ENCODE measurements around the gene MEST.
"Not testable (repeated sequence)": the region's sequence is repeated elsewhere in the genome, so short reads cannot be mapped to it uniquely, and the experiment has no call there.

Gene MEST

DNA sequence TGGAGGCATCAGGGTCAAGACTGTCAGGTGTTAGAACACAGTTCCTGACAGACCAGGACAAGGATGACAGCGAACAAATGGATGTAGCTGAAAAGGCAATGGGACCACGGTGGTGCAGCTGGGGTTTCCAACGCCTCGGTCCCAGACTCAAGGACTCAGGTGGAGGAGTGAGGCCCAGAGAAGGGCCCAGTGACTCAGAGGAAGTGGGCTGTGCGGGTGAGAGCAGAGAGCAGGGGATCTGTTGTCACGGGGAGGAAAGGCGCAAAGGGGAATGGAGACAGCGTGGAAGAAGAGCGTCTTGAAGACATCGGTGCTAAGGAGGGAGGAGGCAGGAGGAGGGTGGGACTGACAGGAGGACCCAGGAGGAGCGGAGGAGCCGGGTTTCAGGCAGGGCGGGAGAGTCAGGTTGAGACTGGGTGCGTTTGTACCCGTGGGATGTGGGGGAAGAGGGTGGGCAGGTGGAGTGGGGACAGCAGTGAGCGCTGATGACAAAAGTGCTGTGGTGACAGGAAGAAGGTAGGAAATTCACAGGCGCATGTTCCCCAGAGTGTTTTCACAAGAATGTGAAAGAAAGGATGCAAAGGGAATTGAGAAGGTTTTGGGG lies 36.0 kb downstream of the MEST start:
- not testable (repeated sequence) for DNase-seq

DNA sequence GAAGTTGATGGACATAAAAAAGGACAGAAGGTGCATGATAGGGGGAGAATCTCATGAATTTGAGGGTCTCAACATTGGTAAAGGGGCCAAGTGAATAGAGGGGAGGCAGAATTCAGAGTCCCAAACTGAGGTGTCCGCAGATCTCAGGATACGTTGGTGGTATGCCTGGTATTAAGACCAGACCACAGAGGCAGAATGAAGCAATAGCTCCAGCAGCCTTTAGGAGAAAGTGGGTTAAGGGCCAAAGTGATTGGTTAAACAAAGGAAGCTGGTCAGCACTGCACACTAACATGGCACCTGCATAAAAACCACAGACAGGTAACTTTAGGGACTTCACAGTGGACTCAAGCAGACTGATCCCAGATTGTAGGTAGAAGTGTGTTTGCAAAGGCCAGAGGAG lies 37.5 kb downstream of the MEST start:
- DNase-seq, result no peak

DNA sequence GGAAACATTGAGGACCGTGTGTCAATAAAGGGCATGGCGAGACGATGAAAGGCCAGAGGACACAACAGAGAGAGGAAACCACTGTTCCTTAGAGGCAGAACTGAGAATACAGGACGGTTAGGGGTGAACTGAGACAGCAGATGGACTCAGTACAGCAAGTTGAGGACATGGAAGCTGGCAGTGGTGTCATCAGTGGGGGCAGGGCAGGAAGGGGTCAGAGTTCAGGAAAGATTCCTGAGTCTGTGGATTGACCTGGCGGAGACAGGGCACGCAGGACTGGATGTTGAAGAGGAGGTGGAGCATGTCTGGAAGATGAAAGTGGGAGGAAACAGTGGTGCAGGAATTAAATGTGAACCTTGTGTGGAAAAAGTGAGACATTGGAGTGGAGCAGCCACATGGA lies 46.0 kb downstream of the MEST start:
- DNase-seq, result not testable (repeated sequence)

DNA sequence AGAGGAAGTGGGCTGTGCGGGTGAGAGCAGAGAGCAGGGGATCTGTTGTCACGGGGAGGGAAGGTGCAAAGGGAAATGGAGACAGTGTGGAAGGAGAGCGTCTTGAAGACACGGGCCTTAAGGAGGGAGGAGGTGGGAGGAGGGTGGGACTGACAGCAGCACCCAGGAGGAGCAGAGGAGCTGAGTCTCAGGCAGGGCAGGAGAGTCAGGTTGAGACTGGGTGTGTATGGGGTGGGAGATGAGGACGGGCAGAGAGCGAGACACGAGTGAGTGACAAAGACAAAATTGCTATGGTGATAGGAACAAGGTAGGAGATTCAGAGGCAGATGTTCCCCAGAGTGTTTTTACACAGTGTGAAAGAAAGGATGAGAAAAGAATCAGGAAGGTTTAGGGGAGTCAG lies 49.4 kb downstream of the MEST start:
- not testable (repeated sequence) for DNase-seq

DNA sequence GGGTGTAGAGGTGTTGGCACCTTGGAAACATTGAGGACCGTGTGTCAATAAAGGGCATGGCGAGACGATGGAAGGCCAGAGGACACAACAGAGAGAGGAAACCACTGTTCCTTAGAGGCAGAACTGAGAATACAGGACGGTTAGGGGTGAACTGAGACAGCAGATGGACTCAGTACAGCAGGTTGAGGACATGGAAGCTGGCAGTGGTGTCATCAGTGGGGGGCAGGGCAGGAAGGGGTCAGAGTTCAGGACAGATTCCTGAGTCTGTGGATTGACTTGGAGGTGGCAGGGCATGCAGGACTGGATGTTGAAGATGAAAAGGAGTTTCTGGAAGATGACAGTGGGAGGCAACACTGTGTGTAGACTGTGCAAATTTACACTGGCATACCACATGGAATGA lies 50.4 kb downstream of the MEST start:
- DNase-seq, result not testable (repeated sequence)

DNA sequence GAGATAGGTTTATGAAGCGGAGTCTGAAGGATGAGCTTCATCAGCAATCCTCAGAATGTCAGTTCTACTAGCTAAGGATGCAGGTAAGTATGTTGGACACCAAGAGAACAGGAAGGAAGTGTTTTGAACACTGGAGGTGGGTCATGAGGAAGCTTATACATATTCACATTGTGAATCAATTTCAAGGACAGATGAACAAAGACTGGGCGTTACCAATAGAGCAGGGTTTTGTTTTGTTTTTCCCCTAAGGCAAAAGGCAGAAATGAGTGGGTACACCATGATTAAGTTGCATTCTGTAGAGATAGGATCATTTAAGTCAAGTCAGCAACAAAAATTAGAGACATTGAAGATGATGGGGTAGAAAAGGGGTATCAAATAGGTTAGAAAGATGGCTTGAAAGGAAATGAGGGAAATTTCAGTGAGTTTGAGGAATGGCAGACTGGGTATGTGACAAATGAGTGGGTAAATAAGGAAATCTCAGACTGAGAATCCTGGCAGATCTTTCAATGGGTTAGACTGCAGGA lies 51.7 kb downstream of the MEST start:
- DNase-seq, result no peak

DNA sequence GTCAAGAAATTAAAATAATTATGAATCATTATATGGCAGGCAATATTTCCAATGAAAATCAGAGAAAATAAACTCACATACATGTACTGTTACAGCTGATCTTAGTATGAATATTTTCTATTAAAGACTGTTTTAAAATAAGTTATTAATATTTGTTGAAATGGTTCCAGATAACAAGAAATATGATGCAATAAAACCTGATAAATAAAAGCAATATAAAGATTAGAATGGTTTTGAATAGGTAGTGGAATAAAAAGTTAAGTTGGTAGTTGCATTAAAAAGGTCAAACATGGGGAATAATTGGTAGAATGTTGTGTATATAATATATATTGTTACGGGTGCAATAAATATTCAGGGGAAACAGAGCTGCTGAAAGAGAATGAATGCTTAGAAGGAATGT lies 52.5 kb downstream of the MEST start:
- no peak for DNase-seq

DNA sequence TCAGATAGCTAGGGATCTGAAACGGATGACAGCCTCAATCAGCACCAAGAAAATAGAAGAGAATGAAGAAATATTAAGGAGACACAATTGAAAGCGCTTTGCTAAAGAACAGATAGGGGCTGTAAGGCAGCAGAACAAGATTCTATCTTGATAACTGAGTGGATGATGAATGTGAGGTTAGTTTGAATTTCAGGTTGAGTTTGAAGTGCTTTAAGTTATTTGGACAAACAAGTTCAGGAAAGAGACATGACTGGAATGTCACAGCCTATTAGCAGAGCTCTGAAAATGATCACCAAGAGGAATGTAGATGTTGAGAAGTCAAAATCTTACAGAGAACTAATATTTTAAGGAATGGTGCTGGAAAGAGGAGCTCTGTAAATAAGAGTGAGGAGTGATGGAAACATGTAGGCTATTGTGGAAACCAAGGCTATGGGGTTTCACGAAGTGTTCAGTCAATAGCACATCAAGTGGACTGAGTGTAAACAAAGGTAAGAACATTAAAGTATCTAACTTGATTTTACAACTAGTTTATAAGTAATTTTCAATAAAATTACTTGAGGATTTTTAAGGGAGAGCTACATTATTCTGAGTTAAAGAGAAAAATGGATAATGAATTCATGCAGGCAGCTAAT lies 61.6 kb downstream of the MEST start:
- DNase-seq, result no peak

DNA sequence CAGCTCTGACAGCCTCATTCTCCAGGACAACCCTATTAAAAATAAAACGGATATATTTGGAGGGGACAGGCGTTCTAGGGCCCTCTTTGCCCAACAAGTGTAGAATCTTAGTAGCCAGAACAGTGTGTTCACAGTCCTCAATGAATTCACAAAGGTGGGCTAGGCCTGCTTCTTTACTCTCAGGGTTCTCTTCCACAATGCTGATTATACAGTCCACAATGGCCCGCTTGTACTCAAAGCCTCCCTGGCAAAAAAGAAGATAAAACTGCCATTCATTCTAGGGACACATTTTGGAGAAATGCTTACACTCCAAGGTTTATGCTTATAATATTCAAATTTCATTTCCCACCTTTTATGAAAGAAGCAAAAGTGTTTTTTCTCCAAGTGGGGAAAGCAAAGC lies 62.6 kb downstream of the MEST start:
- DNase-seq, result no peak
